Measurements from ENCODE around the gene ZFPM1.

DNA sequence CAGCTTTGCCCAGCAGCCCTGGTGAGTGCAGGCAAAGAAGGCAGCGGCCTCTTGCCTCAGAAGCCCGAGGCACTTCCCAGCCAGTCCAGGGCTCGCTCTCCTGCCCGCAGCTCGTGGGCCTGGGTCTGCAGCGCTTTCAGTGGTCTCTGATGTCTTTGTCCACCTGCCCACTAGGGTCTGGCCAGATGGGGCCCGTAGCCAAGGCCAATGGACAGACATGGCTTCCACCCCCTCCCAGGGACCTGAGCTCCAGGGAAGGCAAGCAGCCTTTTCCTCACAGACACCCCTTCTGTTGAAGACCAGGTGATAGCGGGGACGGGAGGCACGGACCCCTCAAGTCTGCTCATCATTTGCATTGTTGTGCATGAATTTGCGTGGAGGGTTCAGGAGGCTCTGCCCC, 83.4 kb downstream of the ZFPM1 start:
- no peak for TF ChIP-seq POLR2A (IDR thresholded peaks at IDR 0.05)
- TF ChIP-seq CTCF (IDR thresholded peaks at IDR 0.05), result no peak

All from thyroid gland (tissue), 4 donors.